ENCODE data around the gene PCDHGA5.
A peak's percentile ranks its signal among the peaks of the same experiment; 100 is the strongest.
"Not testable (repeated sequence)": the region's sequence is repeated elsewhere in the genome, so short reads cannot be mapped to it uniquely, and the experiment has no call there.

PCDHGA5 gene

GRCh38 chr5:141363952-141364660 is at the start of gene PCDHGA5:
TSS of gene PCDHGA5 (plus strand) at chr5:141364162. CDS start at chr5:141364331, 169 bp downstream.
- no peak for FAIRE-seq

- not testable (repeated sequence) for FAIRE-seq
Measured at GRCh38 chr5:141316963-141317362, 47.0 kb upstream of the PCDHGA5 start.

- no peak for FAIRE-seq
Measured at GRCh38 chr5:141319202-141319601, 44.8 kb upstream of the PCDHGA5 start.

GRCh38 chr5:141319699-141320098 is 44.3 kb upstream of the PCDHGA5 start:
- FAIRE-seq, result no peak

GRCh38 chr5:141320225-141321169 is 43.5 kb upstream of the PCDHGA5 start, which contains the start of gene TAF7:
TSS of gene TAF7 (minus strand) at chr5:141320784. CDS start at chr5:141320044, 740 bp downstream.
- peak; percentile 57 for FAIRE-seq

- FAIRE-seq, result no peak
Measured at GRCh38 chr5:141322261-141322660, 41.7 kb upstream of the PCDHGA5 start.

GRCh38 chr5:141326088-141326854 is 37.7 kb upstream of the PCDHGA5 start:
- FAIRE-seq, result no peak

- FAIRE-seq, result no peak
Measured at GRCh38 chr5:141328231-141328630, 35.7 kb upstream of the PCDHGA5 start.

GRCh38 chr5:141330299-141331080 is 33.5 kb upstream of the PCDHGA5 start, which contains the start of gene PCDHGA1:
TSS of gene PCDHGA1 (plus strand) at chr5:141330514.
- no peak for FAIRE-seq

- FAIRE-seq, result not testable (repeated sequence)
Measured at GRCh38 chr5:141332571-141332970, 31.4 kb upstream of the PCDHGA5 start.

- no peak for FAIRE-seq
Measured at GRCh38 chr5:141338538-141339306, 25.2 kb upstream of the PCDHGA5 start, which contains the start of gene PCDHGA2. TSS of gene PCDHGA2 (plus strand) at chr5:141338760.

GRCh38 chr5:141340781-141341354 is 23.1 kb upstream of the PCDHGA5 start:
- not testable (repeated sequence) for FAIRE-seq

GRCh38 chr5:141342773-141343172 is 21.2 kb upstream of the PCDHGA5 start:
- no peak for FAIRE-seq

GRCh38 chr5:141343242-141343952 is 20.6 kb upstream of the PCDHGA5 start, which contains the start of gene PCDHGA3:
TSS of gene PCDHGA3 (plus strand) at chr5:141343829. CDS start at chr5:141344034, 205 bp downstream.
- FAIRE-seq, result no peak

- no peak for FAIRE-seq
Measured at GRCh38 chr5:141343953-141344463, 20.0 kb upstream of the PCDHGA5 start.

GRCh38 chr5:141345327-141345726 is 18.6 kb upstream of the PCDHGA5 start:
- FAIRE-seq, result no peak

- not testable (repeated sequence) for FAIRE-seq
Measured at GRCh38 chr5:141346017-141346416, 17.9 kb upstream of the PCDHGA5 start.

- no peak for FAIRE-seq
Measured at GRCh38 chr5:141349917-141350619, 13.9 kb upstream of the PCDHGA5 start, which contains the start of gene PCDHGB1. TSS of gene PCDHGB1 (plus strand) at chr5:141350099. CDS start at chr5:141350261, 162 bp downstream.

- no peak for FAIRE-seq
Measured at GRCh38 chr5:141351591-141351990, 12.4 kb upstream of the PCDHGA5 start.
